ENCODE data around the gene USP2. TPM values are rescaled to one million over a fixed set of nuclear protein-coding genes. Genes with fewer than 3 reads are reported as not detected.

Gene USP2
- polyA plus RNA-seq, 1 donor (not counting 4 experiments of a cell fraction or from before 2014, with no cell fraction given), result 0.35 TPM

DNA sequence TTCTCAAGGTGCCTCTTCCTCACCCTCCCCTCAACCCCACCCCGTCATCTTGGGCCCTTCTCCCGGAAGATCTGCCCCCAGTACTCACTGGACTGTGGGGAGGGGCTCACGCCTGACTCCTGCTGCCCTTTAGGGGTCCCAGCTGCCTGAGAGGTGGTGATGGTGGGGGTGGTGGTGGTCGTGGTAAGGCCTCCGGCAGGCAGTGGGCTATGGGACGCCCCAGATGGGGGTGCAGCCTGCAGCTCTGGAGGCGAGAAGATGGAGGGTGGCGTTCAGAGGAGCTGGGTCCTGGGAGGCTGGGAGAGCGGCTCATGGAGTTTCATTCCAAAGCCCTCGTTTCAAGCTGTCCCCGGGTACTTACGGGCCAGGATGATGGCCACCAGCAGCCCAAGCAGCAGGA lies 35.8 kb downstream of the USP2 start:
- Histone ChIP-seq H4K20me1 (ENCODE audit: control insufficient read depth, extremely low read depth, insufficient read depth, low read length) (no peaks in the 10 kb centered on the region), H3K9me1 (ENCODE audit: control insufficient read depth, extremely low read depth, insufficient read depth, low read length) (no peaks in the 10 kb centered on the region), H3K4me2 (ENCODE audit: control insufficient read depth, extremely low read depth, insufficient read depth, low read depth, low read length) (no peak overlapping the region), H3K27ac (ENCODE audit: control insufficient read depth, insufficient read depth, low read length) (no peak overlapping the region), H3K27me3 (ENCODE audit: control insufficient read depth, extremely low read depth, insufficient read depth, low read length) (peaks cover 26% of the 10 kb centered on the region), H3K4me3 (ENCODE audit: control insufficient read depth in 2 of 3, extremely low read depth in 1 of 3, insufficient read depth in 2 of 3, low read depth in 1 of 3, low read length in 3 of 3) (no peak overlapping the region), H3K36me3 (ENCODE audit: control insufficient read depth in 2 of 2, extremely low read depth in 1 of 2, insufficient read depth in 2 of 2, low read length in 2 of 2) (no peaks in the 10 kb centered on the region), H2AFZ (ENCODE audit: control insufficient read depth, low read length) (no peak overlapping the region), H3K9ac (ENCODE audit: control insufficient read depth, extremely low read depth, insufficient read depth, low read length) (no peak overlapping the region), H3K9me3 (ENCODE audit: control insufficient read depth, low read depth, low read length) (no peaks in the 10 kb centered on the region), H3K79me2 (ENCODE audit: control insufficient read depth, insufficient read depth, low read length) (no peaks in the 10 kb centered on the region), H3K4me1 (ENCODE audit: control insufficient read depth, extremely low read depth, insufficient read depth, low read length) (no peaks in the 10 kb centered on the region)
- no peak for DNase-seq (ENCODE audit: low read depth, low spot score)
- no peak for FAIRE-seq
- no peak for TF ChIP-seq EZH2 (IDR thresholded peaks at IDR 0.05; ENCODE audit: low read length)
- no peak for TF ChIP-seq CTCF (optimal IDR thresholded peaks at IDR 0.05 in 1 of 3, IDR thresholded peaks at IDR 0.05 in 1 of 3, conservative IDR thresholded peaks at IDR 0.05 in 1 of 3; ENCODE audit: extremely low read depth in 1 of 3, insufficient read depth in 2 of 3, low read length in 3 of 3)
- dilution Hi-C loops (cut with MboI; ENCODE audit: extremely low pct_ligation_motif_present, low sequenced_read_pairs), result no loop called here

GRCh38 chr11:119344291-119345010 lies 37.0 kb downstream of the USP2 start:
- Histone ChIP-seq H3K27ac (ENCODE audit: control insufficient read depth, insufficient read depth, low read length) (no peak overlapping the region), H3K4me3 (ENCODE audit: control insufficient read depth in 2 of 3, extremely low read depth in 1 of 3, insufficient read depth in 2 of 3, low read depth in 1 of 3, low read length in 3 of 3) (no peak overlapping the region), H2AFZ (ENCODE audit: control insufficient read depth, low read length) (no peak overlapping the region), H3K27me3 (ENCODE audit: control insufficient read depth, extremely low read depth, insufficient read depth, low read length) (peaks cover 38% of the 10 kb centered on the region), H3K4me2 (ENCODE audit: control insufficient read depth, extremely low read depth, insufficient read depth, low read depth, low read length) (no peak overlapping the region), H3K9ac (ENCODE audit: control insufficient read depth, extremely low read depth, insufficient read depth, low read length) (no peak overlapping the region), H3K79me2 (ENCODE audit: control insufficient read depth, insufficient read depth, low read length) (no peaks in the 10 kb centered on the region), H3K4me1 (ENCODE audit: control insufficient read depth, extremely low read depth, insufficient read depth, low read length) (no peaks in the 10 kb centered on the region), H3K9me1 (ENCODE audit: control insufficient read depth, extremely low read depth, insufficient read depth, low read length) (no peaks in the 10 kb centered on the region), H4K20me1 (ENCODE audit: control insufficient read depth, extremely low read depth, insufficient read depth, low read length) (no peaks in the 10 kb centered on the region), H3K9me3 (ENCODE audit: control insufficient read depth, low read depth, low read length) (no peaks in the 10 kb centered on the region), H3K36me3 (ENCODE audit: control insufficient read depth in 2 of 2, extremely low read depth in 1 of 2, insufficient read depth in 2 of 2, low read length in 2 of 2) (no peaks in the 10 kb centered on the region)
- dilution Hi-C loops (cut with MboI; ENCODE audit: extremely low pct_ligation_motif_present, low sequenced_read_pairs), result no loop called here
- TF ChIP-seq EZH2 (IDR thresholded peaks at IDR 0.05; ENCODE audit: low read length) (no peak), CTCF (optimal IDR thresholded peaks at IDR 0.05 in 1 of 3, IDR thresholded peaks at IDR 0.05 in 1 of 3, conservative IDR thresholded peaks at IDR 0.05 in 1 of 3; ENCODE audit: extremely low read depth in 1 of 3, insufficient read depth in 2 of 3, low read length in 3 of 3) (no peak)
- FAIRE-seq (no peak), DNase-seq (ENCODE audit: low read depth, low spot score) (no peak)
